ENCODE results near the gene MED6.
A peak's percentile ranks its signal among the peaks of the same experiment; 100 is the strongest.

MED6 gene

GRCh38 chr14:70622111-70622712, 21.8 kb upstream of the MED6 start:
- no peak overlapping the region for H3K27ac Mint-ChIP-seq

GRCh38 chr14:70619708-70620107, 19.3 kb upstream of the MED6 start:
- H3K27me3 Mint-ChIP-seq: no peaks in the 10 kb centered on the region
- no peak overlapping the region for H3K27ac Mint-ChIP-seq

More at GRCh38 chr14:70622111-70622712, 21.8 kb upstream of the MED6 start:
- Mint-ChIP-seq H3K4me1 (peaks cover 19% of the 10 kb centered on the region), H3K36me3 (peaks cover 46% of the 10 kb centered on the region), H3K9me3 (peaks cover 7% of the 10 kb centered on the region), H3K27me3 (no peaks in the 10 kb centered on the region), H3K4me3 (no peak overlapping the region)
- ATAC-seq: peak; percentile 59

GRCh38 chr14:70618314-70618713, 17.9 kb upstream of the MED6 start:
- no peak for ATAC-seq
- Mint-ChIP-seq H3K4me3 (no peak overlapping the region), H3K27me3 (no peaks in the 10 kb centered on the region), H3K4me1 (peaks cover 7% of the 10 kb centered on the region), H3K36me3 (peaks cover 10% of the 10 kb centered on the region), H3K27ac (no peak overlapping the region), H3K9me3 (no peaks in the 10 kb centered on the region)

More at GRCh38 chr14:70619708-70620107, 19.3 kb upstream of the MED6 start:
- Mint-ChIP-seq H3K9me3 (no peaks in the 10 kb centered on the region), H3K4me1 (peaks cover 15% of the 10 kb centered on the region), H3K36me3 (peaks cover 21% of the 10 kb centered on the region), H3K4me3 (no peak overlapping the region)
- ATAC-seq: no peak

GRCh38 chr14:70616646-70617045, 16.2 kb upstream of the MED6 start:
- Mint-ChIP-seq H3K27me3 (no peaks in the 10 kb centered on the region), H3K4me3 (no peak overlapping the region), H3K4me1 (no peaks in the 10 kb centered on the region), H3K36me3 (no peaks in the 10 kb centered on the region), H3K9me3 (no peaks in the 10 kb centered on the region), H3K27ac (no peak overlapping the region)
- ATAC-seq: no peak

- Mint-ChIP-seq H3K36me3 (no peaks in the 10 kb centered on the region), H3K4me1 (no peaks in the 10 kb centered on the region), H3K27me3 (no peaks in the 10 kb centered on the region), H3K4me3 (no peak overlapping the region), H3K9me3 (no peaks in the 10 kb centered on the region), H3K27ac (no peak overlapping the region)
- ATAC-seq: no peak
Measured at GRCh38 chr14:70611216-70611615, 10.8 kb upstream of the MED6 start.

- Mint-ChIP-seq H3K27me3 (no peaks in the 10 kb centered on the region), H3K27ac (no peak overlapping the region), H3K4me1 (peaks cover 49% of the 10 kb centered on the region), H3K9me3 (no peaks in the 10 kb centered on the region), H3K4me3 (no peak overlapping the region), H3K36me3 (peaks cover 4% of the 10 kb centered on the region)
- ATAC-seq: peak; percentile 69
Measured at GRCh38 chr14:70602254-70602653, 1.8 kb upstream of the MED6 start.

- ATAC-seq: no peak
- H3K9me3 Mint-ChIP-seq: no peaks in the 10 kb centered on the region
- H3K4me1 Mint-ChIP-seq: peaks cover 49% of the 10 kb centered on the region
- peaks cover 4% of the 10 kb centered on the region for H3K36me3 Mint-ChIP-seq
- H3K27me3 Mint-ChIP-seq: no peaks in the 10 kb centered on the region
- peak overlapping the region; percentile 92 for H3K27ac Mint-ChIP-seq
- peak overlapping the region; percentile 94 for H3K4me3 Mint-ChIP-seq
Measured at GRCh38 chr14:70601162-70601561, 707 bp upstream of the MED6 start.

GRCh38 chr14:70599345-70599744, 1.1 kb downstream of the MED6 start:
- peaks cover 20% of the 10 kb centered on the region for H3K36me3 Mint-ChIP-seq
- no peak for ATAC-seq
- peak overlapping the region; percentile 94 for H3K4me3 Mint-ChIP-seq
- no peaks in the 10 kb centered on the region for H3K27me3 Mint-ChIP-seq
- peaks cover 53% of the 10 kb centered on the region for H3K4me1 Mint-ChIP-seq
- H3K9me3 Mint-ChIP-seq: no peaks in the 10 kb centered on the region
- peak overlapping the region; percentile 92 for H3K27ac Mint-ChIP-seq

GRCh38 chr14:70597731-70598130, 2.7 kb downstream of the MED6 start:
- no peak overlapping the region for H3K4me3 Mint-ChIP-seq
- H3K27me3 Mint-ChIP-seq: no peaks in the 10 kb centered on the region
- peaks cover 55% of the 10 kb centered on the region for H3K4me1 Mint-ChIP-seq
- no peak for ATAC-seq
- no peak overlapping the region for H3K27ac Mint-ChIP-seq
- peaks cover 28% of the 10 kb centered on the region for H3K36me3 Mint-ChIP-seq
- H3K9me3 Mint-ChIP-seq: no peaks in the 10 kb centered on the region

GRCh38 chr14:70595443-70596185, 4.8 kb downstream of the MED6 start:
- H3K9me3 Mint-ChIP-seq: no peaks in the 10 kb centered on the region
- H3K27ac Mint-ChIP-seq: no peak overlapping the region
- peaks cover 44% of the 10 kb centered on the region for H3K36me3 Mint-ChIP-seq
- no peak for ATAC-seq
- H3K4me3 Mint-ChIP-seq: no peak overlapping the region
- no peaks in the 10 kb centered on the region for H3K27me3 Mint-ChIP-seq
- peaks cover 36% of the 10 kb centered on the region for H3K4me1 Mint-ChIP-seq

GRCh38 chr14:70594461-70594860, 6.0 kb downstream of the MED6 start:
- H3K4me3 Mint-ChIP-seq: no peak overlapping the region
- H3K27me3 Mint-ChIP-seq: no peaks in the 10 kb centered on the region
- no peaks in the 10 kb centered on the region for H3K9me3 Mint-ChIP-seq
- no peak for ATAC-seq
- H3K27ac Mint-ChIP-seq: no peak overlapping the region
- peaks cover 26% of the 10 kb centered on the region for H3K4me1 Mint-ChIP-seq
- peaks cover 55% of the 10 kb centered on the region for H3K36me3 Mint-ChIP-seq

- Mint-ChIP-seq H3K9me3 (no peaks in the 10 kb centered on the region), H3K27ac (no peak overlapping the region), H3K4me1 (no peaks in the 10 kb centered on the region), H3K4me3 (no peak overlapping the region), H3K27me3 (no peaks in the 10 kb centered on the region), H3K36me3 (peaks cover 72% of the 10 kb centered on the region)
- no peak for ATAC-seq
Measured at GRCh38 chr14:70585231-70585630, 15.2 kb downstream of the MED6 start.

- Mint-ChIP-seq H3K27me3 (no peaks in the 10 kb centered on the region), H3K4me3 (no peak overlapping the region), H3K27ac (no peak overlapping the region), H3K36me3 (peaks cover 76% of the 10 kb centered on the region), H3K4me1 (peaks cover 7% of the 10 kb centered on the region), H3K9me3 (peaks cover 6% of the 10 kb centered on the region)
- ATAC-seq: no peak
Measured at GRCh38 chr14:70576891-70577290, 23.6 kb downstream of the MED6 start.

GRCh38 chr14:70573050-70573449, 27.4 kb downstream of the MED6 start:
- Mint-ChIP-seq H3K36me3 (peaks cover 79% of the 10 kb centered on the region), H3K27me3 (no peaks in the 10 kb centered on the region), H3K4me1 (peaks cover 24% of the 10 kb centered on the region), H3K4me3 (no peak overlapping the region), H3K9me3 (peaks cover 12% of the 10 kb centered on the region), H3K27ac (no peak overlapping the region)
- no peak for ATAC-seq

GRCh38 chr14:70571139-70571538, 29.3 kb downstream of the MED6 start:
- H3K9me3 Mint-ChIP-seq: peaks cover 15% of the 10 kb centered on the region
- ATAC-seq: no peak
- H3K4me3 Mint-ChIP-seq: no peak overlapping the region
- peaks cover 82% of the 10 kb centered on the region for H3K36me3 Mint-ChIP-seq
- no peak overlapping the region for H3K27ac Mint-ChIP-seq
- peaks cover 24% of the 10 kb centered on the region for H3K4me1 Mint-ChIP-seq
- no peaks in the 10 kb centered on the region for H3K27me3 Mint-ChIP-seq

- H3K36me3 Mint-ChIP-seq: peaks cover 92% of the 10 kb centered on the region
- ATAC-seq: no peak
- peaks cover 17% of the 10 kb centered on the region for H3K4me1 Mint-ChIP-seq
- no peak overlapping the region for H3K4me3 Mint-ChIP-seq
- no peaks in the 10 kb centered on the region for H3K27me3 Mint-ChIP-seq
- peaks cover 18% of the 10 kb centered on the region for H3K9me3 Mint-ChIP-seq
- H3K27ac Mint-ChIP-seq: no peak overlapping the region
Measured at GRCh38 chr14:70567791-70568190, 32.7 kb downstream of the MED6 start.

Data from stimulated activated memory B cell treated with anti-CD40 and anti-IgM and Interleukin-4, amounts not matched to agents 10 μg/mL and 1 μg/mL and 100 μg/mL, for 72 hours (primary cell).